Naive thymus-derived CD4-positive, alpha-beta T cell (primary cell): ENCODE data around the gene PTDSS2. TPM values are rescaled to one million over a fixed set of nuclear protein-coding genes. Genes with fewer than 3 reads are reported as not detected.

ENCODE experiments used
- ATAC-seq: fragments of 150-1000 bp; cut with Tn5 transposase; 2 replicates; pipeline ENCODE4 v1.10.0; 2021; ENCODE audit warnings: mild to moderate bottlenecking, moderate library complexity
- CTCF ChIA-PET: fragments of 350-600 bp; sonication (Branson Sonifier 250); formaldehyde crosslinking; loops from one replicate; lab custom pipeline; 2021; ENCODE audit warnings: antibody characterized with exemption; lab: Charles Lee
- POLR2A ChIA-PET: fragments of 350-600 bp; sonication (Branson Sonifier 250); formaldehyde crosslinking; loops from one replicate; lab custom pipeline; 2021; ENCODE audit warnings: antibody characterized with exemption, inconsistent platforms; lab: Charles Lee
- DNase-seq, 9 donors: peaks; one replicate each; pipeline versions ENCODE4 v3.0.0 to v3.0.0-alpha.2; 2020 to 2022; ENCODE audit warnings: mixed read lengths in 1 of 9
- H3K27ac ChIP-seq: one replicate; pipeline ENCODE4 v1.7.0; 2013; ENCODE audit warnings: mild to moderate bottlenecking, low read depth, low read length, moderate library complexity
- H3K27me3 ChIP-seq, 2 donors: one replicate each; pipeline ENCODE4 v1.7.0; 2013; ENCODE audit warnings: low read length in 2 of 2, mild to moderate bottlenecking in 2 of 2, moderate library complexity in 2 of 2; ENCODE audit not compliant: control insufficient read depth in 2 of 2, insufficient read depth in 2 of 2
- H3K36me3 ChIP-seq, 3 experiments: 1 replicate in 2 of 3; 2 replicates in 1 of 3; pipeline ENCODE4 v1.7.0; 2013; ENCODE audit warnings: low read length in 3 of 3, mild to moderate bottlenecking in 3 of 3, moderate library complexity in 1 of 3; ENCODE audit not compliant: insufficient read depth in 3 of 3, control insufficient read depth in 2 of 3
- H3K4me1 ChIP-seq, 2 donors: one replicate each; pipeline ENCODE4 v1.7.0; 2013; ENCODE audit warnings: low read length in 2 of 2, mild to moderate bottlenecking in 2 of 2, moderate library complexity in 1 of 2; ENCODE audit not compliant: control insufficient read depth in 2 of 2, insufficient read depth in 2 of 2
- H3K4me3 ChIP-seq: 2 replicates; pipeline ENCODE4 v1.7.0; 2013; ENCODE audit warnings: mild to moderate bottlenecking, low read length
- H3K9me3 ChIP-seq, 3 experiments: 1 replicate in 2 of 3; 2 replicates in 1 of 3; pipeline ENCODE4 v1.7.0; 2013; ENCODE audit warnings: low read length in 3 of 3; ENCODE audit not compliant: control insufficient read depth in 2 of 3
- H3K27ac Mint-ChIP-seq, 9 donors: one replicate each; pipeline ENCODE4 v1.8.0; 2020 to 2022; ENCODE audit warnings: mixed read lengths in 9 of 9, mild to moderate bottlenecking in 8 of 9, moderate library complexity in 5 of 9, inconsistent platforms in 2 of 9
- H3K27me3 Mint-ChIP-seq, 5 donors: one replicate each; pipeline ENCODE4 v1.8.0; 2021 to 2022; ENCODE audit warnings: mixed read lengths in 5 of 5, mild to moderate bottlenecking in 1 of 5
- H3K36me3 Mint-ChIP-seq, 5 donors: one replicate each; pipeline ENCODE4 v1.8.0; 2020 to 2022; ENCODE audit warnings: mixed read lengths in 5 of 5, mild to moderate bottlenecking in 3 of 5, inconsistent platforms in 1 of 5
- H3K4me1 Mint-ChIP-seq, 7 donors: one replicate each; pipeline ENCODE4 v1.8.0; 2020 to 2022; ENCODE audit warnings: mixed read lengths in 7 of 7, mild to moderate bottlenecking in 3 of 7, inconsistent platforms in 1 of 7
- H3K4me3 Mint-ChIP-seq, 10 donors: one replicate each; pipeline ENCODE4 v1.8.0; 2020 to 2022; ENCODE audit warnings: mild to moderate bottlenecking in 10 of 10, mixed read lengths in 10 of 10, moderate library complexity in 6 of 10, inconsistent platforms in 2 of 10
- H3K9me3 Mint-ChIP-seq, 11 donors: one replicate each; pipeline ENCODE4 v1.8.0; 2020 to 2022; ENCODE audit warnings: mixed read lengths in 11 of 11, mild to moderate bottlenecking in 4 of 11, inconsistent platforms in 1 of 11, moderate library complexity in 1 of 11
- intact Hi-C, 2 donors: fragments of 100-400 bp; cut with micrococcal nuclease; formaldehyde crosslinking; loops; one replicate each; pipeline ENCODE4 v1.15.1; 2023
- polyA plus RNA-seq, 2 donors: library from polyadenylated mRNA; unstranded; fragments of 300-500 nt; fragmentation: Illumina TruSeq; gene quantifications; one replicate each; pipeline ENCODE4 v1.2.3, GENCODE V29; 2021
- total RNA-seq, 6 experiments: library from RNA in 5 of 6; stranded (reverse) in 5 of 6; gene quantifications; 1 replicate in 5 of 6; 2 replicates in 1 of 6; pipeline ENCODE4 v1.2.3 and lab custom pipeline; 2021 to 2026

The PTDSS2 gene
- total and polyA plus RNA-seq, 7 experiments from 2014 or later = 9.0 to 27.7 (median 19.4) TPM

DNA sequence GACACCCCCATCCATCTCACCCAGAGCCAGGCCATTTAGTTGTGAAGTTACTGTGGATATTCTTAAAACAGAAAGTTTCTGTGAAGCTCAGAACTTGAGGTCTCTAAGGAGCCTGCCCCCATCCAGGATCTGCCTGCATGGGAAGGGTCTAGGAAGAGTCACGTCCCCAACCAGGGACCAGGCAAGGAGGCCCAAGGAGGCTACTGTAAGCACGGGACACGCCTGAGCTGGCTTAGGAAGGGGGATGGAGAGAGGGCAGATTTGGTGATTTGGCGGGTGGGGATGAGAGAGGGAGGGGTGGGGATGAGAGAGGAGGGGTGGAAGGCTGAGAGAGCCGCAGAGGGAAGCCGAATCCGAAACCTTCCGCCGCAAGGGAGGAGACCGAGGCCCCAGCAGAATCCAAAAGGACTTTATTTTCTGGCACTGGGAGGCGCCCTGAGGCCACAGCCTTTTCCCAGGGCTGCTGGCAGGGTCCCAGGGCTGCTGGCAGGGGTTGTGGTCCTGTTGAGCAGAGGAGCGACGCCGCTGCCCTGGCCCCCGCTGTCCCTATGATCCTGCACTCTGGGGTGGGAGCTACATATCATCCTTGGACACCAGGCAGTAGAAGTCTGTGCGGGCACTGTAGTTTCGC lies 44.6 kb upstream of the PTDSS2 start:
- Mint-ChIP-seq H3K36me3 (peaks cover 0 to 2% (median 0%) of the 10 kb centered on the region in 5 donors), H3K27ac (peak overlapping the region in 8 of 9 donors; percentile 51 to 82 (median 67)), H3K4me1 (peaks cover 4 to 21% (median 6%) of the 10 kb centered on the region in 7 donors), H3K4me3 (peak overlapping the region in 4 of 10 donors; percentile 35 to 79 (median 46)), H3K9me3 (no peaks in the 10 kb centered on the region), H3K27me3 (no peaks in the 10 kb centered on the region)
- Histone ChIP-seq H3K4me1 (peaks cover 9 to 13% of the 10 kb centered on the region in 2 donors), H3K27me3 (no peaks in the 10 kb centered on the region), H3K27ac (peak overlapping the region; percentile 17), H3K4me3 (no peak overlapping the region), H3K9me3 (no peaks in the 10 kb centered on the region), H3K36me3 (peaks cover 0 to 34% (median 0%) of the 10 kb centered on the region in 3 experiments)
- DNase-seq (peak in 1 of 9 donors; percentile 6), ATAC-seq (no peak)
- CTCF ChIA-PET = interaction anchor here (3.3 kb wide), 1 partner anchor 44 kb away, joined by 36 read pairs; the partner anchor contains the start of gene PTDSS2
- POLR2A ChIA-PET = interaction anchor here (0.7 to 7.7 kb wide), 7 partner anchors 9 to 130 kb away, joined by 3 to 109 read pairs (median 7); partner anchors contain the start of genes PGGHG, PTDSS2 and SIGIRR
- intact Hi-C loops = loop anchor here in 1 of 2 donors (5.0 kb wide), 2 partner anchors 138 to 317 kb away; no protein-coding TSS in a partner anchor

DNA sequence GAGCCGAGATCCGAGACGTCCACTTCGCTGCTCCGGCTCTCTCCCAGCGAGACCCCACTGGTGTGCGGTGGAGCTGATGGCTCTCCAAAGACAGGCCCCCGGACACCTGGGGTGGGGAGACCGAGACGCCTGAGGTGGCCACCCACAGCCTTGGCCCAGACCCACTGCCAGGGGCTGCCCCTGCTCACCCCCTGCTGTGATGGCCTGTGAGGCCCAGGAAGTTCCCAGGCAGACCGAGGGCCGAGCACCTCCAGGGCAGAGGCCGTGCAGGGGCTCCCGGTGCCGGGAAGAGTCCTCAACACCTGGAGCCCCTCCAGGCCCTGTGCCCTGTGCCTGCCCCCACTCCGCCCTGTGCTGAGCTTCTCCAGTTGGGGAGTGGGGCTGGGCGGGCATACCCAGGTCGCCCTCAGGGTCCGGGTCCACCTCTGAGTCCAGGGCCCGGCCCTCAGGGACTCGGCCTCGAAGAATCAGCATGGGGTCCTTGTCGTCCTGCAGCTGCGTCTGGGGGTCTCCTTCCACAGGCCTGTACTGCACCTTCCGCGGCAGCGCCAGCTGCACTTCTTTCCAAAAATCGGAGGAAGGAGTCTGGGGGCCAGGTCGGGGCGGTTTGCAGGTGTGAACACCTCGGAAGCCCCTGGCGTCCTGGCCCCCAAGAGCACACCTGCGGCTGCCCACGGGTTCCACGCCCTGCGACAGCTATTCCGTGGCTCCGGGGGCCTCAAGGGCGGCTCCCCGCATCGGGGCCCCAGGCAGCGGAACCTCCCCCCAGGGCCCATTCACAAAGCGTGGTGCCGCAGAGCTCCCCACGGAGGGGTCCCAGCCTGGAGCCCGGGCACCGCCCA lies 43.9 kb upstream of the PTDSS2 start:
- no peaks in the 10 kb centered on the region for H3K27me3 Mint-ChIP-seq
- peak overlapping the region in 5 of 9 donors; percentile 23 to 82 (median 72) for H3K27ac Mint-ChIP-seq
- intact Hi-C loops = loop anchor here (2.0 to 5.0 kb wide), 5 partner anchors 131 to 316 kb away; partner anchors contain the start of genes LRRC56 (in 1 of the 2), PSMD13 (in 1 of the 2) and SIRT3 (in 1 of the 2)
- ATAC-seq (no peak), DNase-seq (peak in 1 of 9 donors; percentile 11)
- H3K36me3 ChIP-seq = peaks cover 0 to 34% (median 0%) of the 10 kb centered on the region in 3 experiments
- peak overlapping the region; percentile 75 for H3K27ac ChIP-seq
- H3K4me1 ChIP-seq = peaks cover 9 to 13% of the 10 kb centered on the region in 2 donors
- H3K27me3 ChIP-seq = no peaks in the 10 kb centered on the region
- H3K4me1 Mint-ChIP-seq = peaks cover 4 to 21% (median 6%) of the 10 kb centered on the region in 7 donors
- ChIA-PET CTCF (interaction anchor here (1.0 to 3.3 kb wide), 4 partner anchors 10 to 287 kb away, joined by 3 to 36 read pairs (median 6); partner anchors contain the start of gene PTDSS2), POLR2A (interaction anchor here (0.6 to 7.7 kb wide), 18 partner anchors 9 to 413 kb away, joined by 3 to 109 read pairs (median 4); partner anchors contain the start of genes BET1L, PGGHG, PNPLA2 and PTDSS2)
- H3K9me3 ChIP-seq = no peaks in the 10 kb centered on the region
- peak overlapping the region in 4 of 10 donors; percentile 32 to 60 (median 45) for H3K4me3 Mint-ChIP-seq
- H3K4me3 ChIP-seq = no peak overlapping the region
- no peaks in the 10 kb centered on the region for H3K9me3 Mint-ChIP-seq
- H3K36me3 Mint-ChIP-seq = peaks cover 0 to 2% (median 0%) of the 10 kb centered on the region in 5 donors

GRCh38 chr11:406796-407650 lies 43.1 kb upstream of the PTDSS2 start:
- Histone ChIP-seq H3K27ac (peak overlapping the region; percentile 75), H3K27me3 (no peaks in the 10 kb centered on the region), H3K4me1 (peaks cover 9 to 13% of the 10 kb centered on the region in 2 donors), H3K36me3 (peaks cover 0 to 34% (median 0%) of the 10 kb centered on the region in 3 experiments), H3K4me3 (no peak overlapping the region), H3K9me3 (no peaks in the 10 kb centered on the region)
- H3K27me3 Mint-ChIP-seq = no peaks in the 10 kb centered on the region
- peak overlapping the region in 6 of 10 donors; percentile 12 to 60 (median 38) for H3K4me3 Mint-ChIP-seq
- H3K9me3 Mint-ChIP-seq = no peaks in the 10 kb centered on the region
- peaks cover 0 to 2% (median 0%) of the 10 kb centered on the region in 5 donors for H3K36me3 Mint-ChIP-seq
- intact Hi-C loops = loop anchor here (1.0 to 5.0 kb wide), 12 partner anchors 8 to 315 kb away; partner anchors contain the start of genes BET1L (in 2 of the 2), PSMD13 (in 2 of the 2), RIC8A (in 2 of the 2) and SIRT3 (in 2 of the 2)
- DNase-seq = peak; percentile 80 to 93 (median 92)
- peak; percentile 90 for ATAC-seq
- H3K4me1 Mint-ChIP-seq = peaks cover 4 to 21% (median 6%) of the 10 kb centered on the region in 7 donors
- POLR2A ChIA-PET = interaction anchor here (0.5 to 7.7 kb wide), 23 partner anchors 8 to 412 kb away, joined by 3 to 109 read pairs (median 3); partner anchors contain the start of genes BET1L, PGGHG, PNPLA2 and PSMD13
- peak overlapping the region in 7 of 9 donors; percentile 21 to 85 (median 51) for H3K27ac Mint-ChIP-seq
- CTCF ChIA-PET = interaction anchor here (1.0 to 3.3 kb wide), 5 partner anchors 9 to 286 kb away, joined by 3 to 36 read pairs (median 4); partner anchors contain the start of gene PTDSS2

DNA sequence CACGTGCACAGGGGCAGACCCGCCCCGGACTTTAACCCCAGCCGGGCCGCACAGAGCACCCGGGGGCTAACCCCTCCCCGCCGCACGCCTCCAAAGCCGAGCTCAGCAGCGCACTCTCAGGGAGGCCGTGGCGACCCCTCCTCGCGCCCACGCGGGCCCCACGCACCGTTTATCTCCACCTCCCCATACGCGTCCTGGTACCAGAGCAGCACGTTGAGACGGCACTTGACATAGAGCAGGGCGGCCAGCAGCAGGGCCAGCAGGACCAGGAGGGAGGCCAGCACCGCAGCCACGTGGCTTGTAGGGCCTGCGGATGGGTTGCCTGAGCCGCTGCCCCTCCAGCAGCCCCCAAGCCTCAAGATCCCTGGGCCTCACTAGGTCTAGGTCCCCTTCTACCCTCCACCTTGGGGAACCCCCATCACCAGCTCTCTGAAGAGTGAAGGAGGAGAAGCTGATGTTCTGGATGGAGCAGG lies 42.4 kb upstream of the PTDSS2 start:
- ATAC-seq = peak; percentile 9
- H3K4me3 Mint-ChIP-seq = peak overlapping the region in 4 of 10 donors; percentile 37 to 51 (median 44)
- CTCF ChIA-PET = interaction anchor here (0.6 to 3.3 kb wide), 4 partner anchors 8 to 55 kb away, joined by 3 to 36 read pairs (median 6); partner anchors contain the start of gene PTDSS2

More for the DNA sequence above, 42.4 kb upstream of the PTDSS2 start:
- intact Hi-C loops = loop anchor here (1.0 to 5.0 kb wide), 12 partner anchors 8 to 315 kb away; partner anchors contain the start of genes BET1L (in 2 of the 2), PSMD13 (in 2 of the 2), RIC8A (in 2 of the 2) and SIRT3 (in 2 of the 2)
- H3K36me3 ChIP-seq = peaks cover 0 to 34% (median 0%) of the 10 kb centered on the region in 3 experiments
- H3K9me3 Mint-ChIP-seq = no peaks in the 10 kb centered on the region
- peaks cover 0 to 2% (median 0%) of the 10 kb centered on the region in 5 donors for H3K36me3 Mint-ChIP-seq
- H3K27me3 Mint-ChIP-seq = no peaks in the 10 kb centered on the region
- peaks cover 4 to 22% (median 6%) of the 10 kb centered on the region in 7 donors for H3K4me1 Mint-ChIP-seq
- POLR2A ChIA-PET = interaction anchor here (0.5 to 7.7 kb wide), 15 partner anchors 7 to 330 kb away, joined by 3 to 109 read pairs (median 5); partner anchors contain the start of genes BET1L, PSMD13, PTDSS2 and RIC8A
- no peaks in the 10 kb centered on the region for H3K27me3 ChIP-seq
- DNase-seq = peak in 3 of 9 donors; percentile 46 to 65 (median 58)
- peaks cover 10 to 14% of the 10 kb centered on the region in 2 donors for H3K4me1 ChIP-seq
- peak overlapping the region; percentile 71 for H3K27ac ChIP-seq
- H3K27ac Mint-ChIP-seq = peak overlapping the region in 6 of 9 donors; percentile 38 to 85 (median 52)
- no peaks in the 10 kb centered on the region for H3K9me3 ChIP-seq
- no peak overlapping the region for H3K4me3 ChIP-seq
